GM23338 (cell line): Measurements from ENCODE around the gene TFF1. TPM values are rescaled to one million over a fixed set of nuclear protein-coding genes. Genes with fewer than 3 reads are reported as not detected.

Experiments used
- ATAC-seq: fragments of 200-7000 bp; cut with Tn5 transposase; 3 replicates; pipeline ENCODE4 v1.9.1; 2020
- DNase-seq: peaks from one replicate; pipeline ENCODE4 v3.0.0-alpha.2; 2015; ENCODE audit warnings: low spot score
- H2AFZ ChIP-seq: fragments of 200-600 bp; sonication (generic); 2 replicates; pipeline ENCODE4 v1.8.0; 2016; ENCODE audit warnings: antibody characterized with exemption, mild to moderate bottlenecking, moderate library complexity
- H3F3A ChIP-seq: fragments of 200-600 bp; sonication (generic); replicated peaks from 2 replicates; pipeline ENCODE4 v1.8.0; 2017; ENCODE audit warnings: antibody characterized with exemption, mixed run types, low read depth
- H3K27ac ChIP-seq: fragments of 200-600 bp; sonication (generic); 2 replicates; pipeline ENCODE4 v1.6.1; 2016; ENCODE audit warnings: low read depth
- H3K27me3 ChIP-seq: fragments of 200-600 bp; sonication (generic); 2 replicates; pipeline ENCODE4 v1.8.0; 2016; ENCODE audit warnings: mild to moderate bottlenecking, mixed run types, moderate library complexity; ENCODE audit not compliant: insufficient read depth
- H3K36me3 ChIP-seq: fragments of 200-600 bp; sonication (generic); 2 replicates; pipeline ENCODE4 v1.8.0; 2016; ENCODE audit warnings: mild to moderate bottlenecking; ENCODE audit not compliant: insufficient read depth
- H3K4me1 ChIP-seq: fragments of 200-600 bp; sonication (generic); 2 replicates; pipeline ENCODE4 v1.8.0; 2016; ENCODE audit warnings: mild to moderate bottlenecking, moderate library complexity; ENCODE audit not compliant: insufficient read depth
- H3K4me2 ChIP-seq: fragments of 200-600 bp; sonication (generic); 2 replicates; pipeline ENCODE4 v1.7.1; 2017; ENCODE audit warnings: mixed run types
- H3K4me3 ChIP-seq: fragments of 200-600 bp; sonication (generic); 2 replicates; pipeline ENCODE4 v1.6.1; 2016; ENCODE audit warnings: mixed run types
- H3K79me2 ChIP-seq: fragments of 200-600 bp; sonication (generic); replicated peaks from 2 replicates; pipeline ENCODE4 v1.8.0; 2017; ENCODE audit warnings: mild to moderate bottlenecking; ENCODE audit not compliant: insufficient read depth
- H3K9me2 ChIP-seq: fragments of 200-600 bp; sonication (generic); 2 replicates; pipeline ENCODE4 v1.8.0; 2017; ENCODE audit not compliant: insufficient read depth
- H4K20me1 ChIP-seq: fragments of 200-600 bp; sonication (generic); replicated peaks from 2 replicates; pipeline ENCODE4 v1.8.0; 2017; ENCODE audit warnings: mild to moderate bottlenecking; ENCODE audit not compliant: insufficient read depth
- H3K27ac Mint-ChIP-seq: 2 replicates; pipeline ENCODE4 v1.8.0; 2020; ENCODE audit warnings: inconsistent platforms, mild to moderate bottlenecking, moderate library complexity, mixed read lengths
- H3K27me3 Mint-ChIP-seq: 3 replicates; pipeline ENCODE4 v1.8.0; 2022; ENCODE audit warnings: low read depth, mild to moderate bottlenecking, moderate library complexity, mixed read lengths, inconsistent platforms; ENCODE audit not compliant: insufficient read depth, poor library complexity
- H3K36me3 Mint-ChIP-seq: 3 replicates; pipeline ENCODE4 v1.8.0; 2021; ENCODE audit warnings: low read depth, mild to moderate bottlenecking, inconsistent platforms, moderate library complexity, mixed read lengths
- H3K4me1 Mint-ChIP-seq: 3 replicates; pipeline ENCODE4 v1.8.0; 2020; ENCODE audit warnings: mild to moderate bottlenecking, inconsistent platforms, mixed read lengths
- H3K4me3 Mint-ChIP-seq: 3 replicates; pipeline ENCODE4 v1.8.0; 2021; ENCODE audit warnings: moderate library complexity, mild to moderate bottlenecking, inconsistent platforms, mixed read lengths
- H3K9me3 Mint-ChIP-seq: 3 replicates; pipeline ENCODE4 v1.8.0; 2020; ENCODE audit warnings: moderate library complexity, mild to moderate bottlenecking, inconsistent platforms, mixed read lengths
- CREB1 ChIP-seq: fragments of 250-450 bp; sonication (Bioruptor Pico); IDR thresholded peaks from 2 replicates; pipeline ENCODE4 v1.5.0; 2020; ENCODE audit warnings: low read depth, mild to moderate bottlenecking, moderate library complexity
- EZH2 ChIP-seq: fragments of 200-600 bp; sonication (generic); IDR thresholded peaks from one replicate; pipeline ENCODE4 v1.8.0; 2017; ENCODE audit warnings: antibody characterized with exemption, mild to moderate bottlenecking, low read depth; ENCODE audit not compliant: unreplicated experiment
- EZH2phosphoT487 ChIP-seq: fragments of 200-600 bp; sonication (generic); IDR thresholded peaks from one replicate; pipeline ENCODE4 v1.8.1; 2018; ENCODE audit warnings: antibody characterized with exemption; ENCODE audit not compliant: unreplicated experiment
- JUNB ChIP-seq: IDR thresholded peaks from one replicate; pipeline ENCODE4 v1.6.1; 2016; ENCODE audit warnings: antibody characterized with exemption; ENCODE audit not compliant: unreplicated experiment
- NANOG ChIP-seq: IDR thresholded peaks from 2 replicates; pipeline ENCODE4 v1.6.1; 2016; ENCODE audit warnings: antibody characterized with exemption, borderline replicate concordance
- POLR2AphosphoS5 ChIP-seq: IDR thresholded peaks from 2 replicates; pipeline ENCODE4 v1.6.1; 2016; ENCODE audit warnings: antibody characterized with exemption, low read depth
- STAT1 ChIP-seq: IDR thresholded peaks from one replicate; pipeline ENCODE4 v1.6.1; 2016; ENCODE audit warnings: antibody characterized with exemption; ENCODE audit not compliant: unreplicated experiment
- ZNF114 ChIP-seq: fragments of 250-450 bp; sonication (Bioruptor Pico); IDR thresholded peaks from 2 replicates; pipeline ENCODE4 v1.5.0; 2020; ENCODE audit warnings: mild to moderate bottlenecking, moderate library complexity
- ZNF331 ChIP-seq: fragments of 250-450 bp; sonication (Bioruptor Pico); IDR thresholded peaks from 2 replicates; pipeline ENCODE4 v1.5.0; 2020; ENCODE audit warnings: low read depth, mild to moderate bottlenecking, moderate library complexity
- polyA plus RNA-seq: library from polyadenylated mRNA; unstranded; fragments of >200 nt; fragmentation: Nextera tagmentation; extraction: Ambion mirVana; gene quantifications from 2 replicates; pipeline ENCODE4 v1.2.1, GENCODE V29; 2016
- total RNA-seq: library from RNA; depleted of rRNA; stranded (reverse); fragments of >200 nt; shearing (Covaris generic); gene quantifications from 2 replicates; pipeline ENCODE4 v1.2.3, GENCODE V29; 2014
- TF ChIP-seq, protein P1 (sequence below): IDR thresholded peaks from 2 replicates; pipeline ENCODE4 v1.6.1; 2016; ENCODE audit warnings: antibody characterized with exemption
- TF ChIP-seq, protein P2 (sequence below), 2 experiments: fragments of 200-600 bp in 1 of 2; sonication (generic) in 1 of 2; conservative IDR thresholded peaks; 2 replicates each; pipeline versions ENCODE4 v1.5.1 to v1.6.1; 2016 to 2017; ENCODE audit warnings: antibody characterized with exemption in 2 of 2, low read depth in 2 of 2, mild to moderate bottlenecking in 2 of 2, moderate library complexity in 1 of 2
- TF ChIP-seq, protein P3 (sequence below): IDR thresholded peaks from one replicate; pipeline ENCODE4 v1.6.1; 2018; ENCODE audit warnings: antibody characterized with exemption; ENCODE audit not compliant: unreplicated experiment

Gene TFF1
- total and polyA plus RNA-seq, 2 experiments from 2014 or later = not detected

DNA sequence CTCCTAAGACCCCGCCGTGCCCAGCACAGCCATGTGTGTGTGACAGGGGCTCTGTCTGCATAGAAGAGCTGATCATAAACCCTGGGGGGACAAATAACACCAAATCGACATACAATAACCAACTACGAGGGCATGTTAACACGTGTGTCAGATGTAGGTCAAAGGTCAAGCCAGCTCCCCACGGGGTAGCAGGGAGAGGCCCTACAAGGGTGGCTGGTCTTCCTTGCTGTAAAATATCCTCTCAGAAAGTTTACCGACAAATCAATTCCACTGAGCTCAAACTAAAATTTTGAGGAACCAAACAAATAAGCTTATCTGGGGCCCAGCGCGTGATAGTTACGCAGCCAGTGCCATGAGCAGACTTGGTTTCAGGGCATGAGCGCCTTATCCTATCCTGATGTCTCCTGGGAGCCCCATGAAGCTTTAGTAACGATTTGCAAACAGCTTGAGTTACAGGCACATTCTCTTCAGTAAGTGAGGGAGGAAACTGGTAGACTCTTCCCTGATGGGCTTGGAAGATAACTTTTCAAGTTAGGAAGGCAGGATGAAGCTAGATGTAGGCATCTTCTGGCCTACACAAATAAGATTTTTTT, 32.2 kb upstream of the TFF1 start (continued):
- TF ChIP-seq, protein P1, sequence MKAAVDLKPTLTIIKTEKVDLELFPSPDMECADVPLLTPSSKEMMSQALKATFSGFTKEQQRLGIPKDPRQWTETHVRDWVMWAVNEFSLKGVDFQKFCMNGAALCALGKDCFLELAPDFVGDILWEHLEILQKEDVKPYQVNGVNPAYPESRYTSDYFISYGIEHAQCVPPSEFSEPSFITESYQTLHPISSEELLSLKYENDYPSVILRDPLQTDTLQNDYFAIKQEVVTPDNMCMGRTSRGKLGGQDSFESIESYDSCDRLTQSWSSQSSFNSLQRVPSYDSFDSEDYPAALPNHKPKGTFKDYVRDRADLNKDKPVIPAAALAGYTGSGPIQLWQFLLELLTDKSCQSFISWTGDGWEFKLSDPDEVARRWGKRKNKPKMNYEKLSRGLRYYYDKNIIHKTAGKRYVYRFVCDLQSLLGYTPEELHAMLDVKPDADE = no peak
- no peak for TF ChIP-seq POLR2AphosphoS5
- no peak for TF ChIP-seq EZH2phosphoT487
- TF ChIP-seq STAT1 = no peak
- no peak for TF ChIP-seq JUNB
- no peak for TF ChIP-seq ZNF331 (CRISPR knock-in tag)
- TF ChIP-seq, protein P2, sequence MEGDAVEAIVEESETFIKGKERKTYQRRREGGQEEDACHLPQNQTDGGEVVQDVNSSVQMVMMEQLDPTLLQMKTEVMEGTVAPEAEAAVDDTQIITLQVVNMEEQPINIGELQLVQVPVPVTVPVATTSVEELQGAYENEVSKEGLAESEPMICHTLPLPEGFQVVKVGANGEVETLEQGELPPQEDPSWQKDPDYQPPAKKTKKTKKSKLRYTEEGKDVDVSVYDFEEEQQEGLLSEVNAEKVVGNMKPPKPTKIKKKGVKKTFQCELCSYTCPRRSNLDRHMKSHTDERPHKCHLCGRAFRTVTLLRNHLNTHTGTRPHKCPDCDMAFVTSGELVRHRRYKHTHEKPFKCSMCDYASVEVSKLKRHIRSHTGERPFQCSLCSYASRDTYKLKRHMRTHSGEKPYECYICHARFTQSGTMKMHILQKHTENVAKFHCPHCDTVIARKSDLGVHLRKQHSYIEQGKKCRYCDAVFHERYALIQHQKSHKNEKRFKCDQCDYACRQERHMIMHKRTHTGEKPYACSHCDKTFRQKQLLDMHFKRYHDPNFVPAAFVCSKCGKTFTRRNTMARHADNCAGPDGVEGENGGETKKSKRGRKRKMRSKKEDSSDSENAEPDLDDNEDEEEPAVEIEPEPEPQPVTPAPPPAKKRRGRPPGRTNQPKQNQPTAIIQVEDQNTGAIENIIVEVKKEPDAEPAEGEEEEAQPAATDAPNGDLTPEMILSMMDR (conservative IDR thresholded peaks at IDR 0.05; ENCODE audit: low read depth in 2 of 2) = no peak
- TF ChIP-seq ZNF114 (CRISPR knock-in tag) = no peak
- TF ChIP-seq, protein P3, sequence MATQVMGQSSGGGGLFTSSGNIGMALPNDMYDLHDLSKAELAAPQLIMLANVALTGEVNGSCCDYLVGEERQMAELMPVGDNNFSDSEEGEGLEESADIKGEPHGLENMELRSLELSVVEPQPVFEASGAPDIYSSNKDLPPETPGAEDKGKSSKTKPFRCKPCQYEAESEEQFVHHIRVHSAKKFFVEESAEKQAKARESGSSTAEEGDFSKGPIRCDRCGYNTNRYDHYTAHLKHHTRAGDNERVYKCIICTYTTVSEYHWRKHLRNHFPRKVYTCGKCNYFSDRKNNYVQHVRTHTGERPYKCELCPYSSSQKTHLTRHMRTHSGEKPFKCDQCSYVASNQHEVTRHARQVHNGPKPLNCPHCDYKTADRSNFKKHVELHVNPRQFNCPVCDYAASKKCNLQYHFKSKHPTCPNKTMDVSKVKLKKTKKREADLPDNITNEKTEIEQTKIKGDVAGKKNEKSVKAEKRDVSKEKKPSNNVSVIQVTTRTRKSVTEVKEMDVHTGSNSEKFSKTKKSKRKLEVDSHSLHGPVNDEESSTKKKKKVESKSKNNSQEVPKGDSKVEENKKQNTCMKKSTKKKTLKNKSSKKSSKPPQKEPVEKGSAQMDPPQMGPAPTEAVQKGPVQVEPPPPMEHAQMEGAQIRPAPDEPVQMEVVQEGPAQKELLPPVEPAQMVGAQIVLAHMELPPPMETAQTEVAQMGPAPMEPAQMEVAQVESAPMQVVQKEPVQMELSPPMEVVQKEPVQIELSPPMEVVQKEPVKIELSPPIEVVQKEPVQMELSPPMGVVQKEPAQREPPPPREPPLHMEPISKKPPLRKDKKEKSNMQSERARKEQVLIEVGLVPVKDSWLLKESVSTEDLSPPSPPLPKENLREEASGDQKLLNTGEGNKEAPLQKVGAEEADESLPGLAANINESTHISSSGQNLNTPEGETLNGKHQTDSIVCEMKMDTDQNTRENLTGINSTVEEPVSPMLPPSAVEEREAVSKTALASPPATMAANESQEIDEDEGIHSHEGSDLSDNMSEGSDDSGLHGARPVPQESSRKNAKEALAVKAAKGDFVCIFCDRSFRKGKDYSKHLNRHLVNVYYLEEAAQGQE = no peak
- TF ChIP-seq EZH2 = no peak

DNA sequence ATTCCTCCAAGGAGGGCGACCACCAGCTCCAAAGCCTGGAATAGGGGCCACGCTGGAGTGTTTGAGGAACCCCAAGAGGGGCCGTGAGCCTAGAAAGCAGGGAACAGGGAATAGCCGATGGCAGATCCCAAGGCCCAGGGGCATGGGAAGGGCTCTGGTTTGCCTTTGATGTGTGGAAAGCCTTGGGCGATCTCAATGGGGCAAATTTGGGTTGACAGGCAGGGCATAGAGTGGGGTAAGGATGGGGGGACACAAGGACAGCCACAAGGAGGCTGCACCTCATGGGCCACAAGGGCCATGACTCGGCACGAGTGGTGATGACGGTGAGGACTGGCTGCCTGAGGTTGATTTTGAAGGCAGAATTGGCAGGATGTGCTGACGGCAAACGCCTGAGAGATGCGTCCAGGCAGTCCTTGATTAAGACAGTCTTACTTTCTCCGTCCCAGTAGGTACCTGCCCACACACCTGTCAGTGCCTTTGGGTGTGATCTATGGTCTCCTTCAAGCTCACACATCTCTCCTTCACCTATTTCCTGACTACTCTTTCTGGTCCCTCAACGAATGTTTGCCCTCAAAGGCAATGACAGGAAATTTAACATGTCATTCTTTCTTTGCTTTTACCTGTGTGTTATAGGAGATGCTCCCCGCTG, 31.5 kb upstream of the TFF1 start:
- H3K4me1 Mint-ChIP-seq = peaks cover 3% of the 10 kb centered on the region; the same call in 1 of the 3 replicates
- TF ChIP-seq, protein P1 = no peak
- TF ChIP-seq EZH2phosphoT487 (no peak), JUNB (no peak), STAT1 (no peak), NANOG (no peak), POLR2AphosphoS5 (no peak), CREB1 (no peak)
- TF ChIP-seq, protein P3 = no peak
- TF ChIP-seq, protein P2 (conservative IDR thresholded peaks at IDR 0.05; ENCODE audit: low read depth in 2 of 2) = no peak

More for the DNA sequence above, 31.5 kb upstream of the TFF1 start:
- H3K27ac Mint-ChIP-seq = no peak overlapping the region
- Histone ChIP-seq H3K4me3 (no peak overlapping the region), H3K36me3 (no peaks in the 10 kb centered on the region), H3K4me1 (no peaks in the 10 kb centered on the region), H3K27me3 (no peaks in the 10 kb centered on the region), H3K79me2 (no peaks in the 10 kb centered on the region), H3K27ac (no peak overlapping the region), H3K4me2 (no peak overlapping the region), H3K9me2 (0 out of 2 replicates have a peak, but pooled peaks cover 3% of the 10 kb centered on the region), H3F3A (no peaks in the 10 kb centered on the region), H4K20me1 (no peaks in the 10 kb centered on the region), H2AFZ (no peak overlapping the region)
- DNase-seq (no peak), ATAC-seq (no peak)
- peaks cover 5% of the 10 kb centered on the region; the same call in 1 of the 3 replicates for H3K9me3 Mint-ChIP-seq
- H3K36me3 Mint-ChIP-seq = no peaks in the 10 kb centered on the region; the same call in 1 of the 3 replicates
- peaks cover 5% of the 10 kb centered on the region for H3K27me3 Mint-ChIP-seq
- H3K4me3 Mint-ChIP-seq = no peak overlapping the region
